ENCODE results near the gene TUSC7.

- no peak for TF ChIP-seq FOXP2 (optimal IDR thresholded peaks at IDR 0.05; ENCODE audit: control extremely low read depth, extremely low read length, insufficient read depth)
- no peak for TF ChIP-seq EZH2 (IDR thresholded peaks at IDR 0.05)
Observed at GRCh38 chr3:116728454-116728853, 18.9 kb downstream of the TUSC7 start.
